SK-N-SH (cell line): Measurements from ENCODE around the gene EIF2B4. TPM values are rescaled to one million over a fixed set of nuclear protein-coding genes. Genes with fewer than 3 reads are reported as not detected.

Experiments used
- CTCF ChIA-PET: fragments of 300-600, 350-600 bp; formaldehyde crosslinking; extraction: SDS; loops from one replicate; lab custom pipeline; 2021; lab: Yijun Ruan, JAX
- POLR2A ChIA-PET: fragments of 350-600 bp; sonication (Branson Sonifier 250); formaldehyde crosslinking; extraction: SDS; loops from one replicate; lab custom pipeline; 2020; ENCODE audit warnings: antibody characterized with exemption, inconsistent platforms; lab: Yijun Ruan, JAX
- DNase-seq: peaks from one replicate; pipeline ENCODE4 v3.0.0; 2012
- H2AFZ ChIP-seq: fragments of 200-600 bp; sonication (generic); 2 replicates; pipeline ENCODE4 v1.8.1; 2016; ENCODE audit warnings: antibody characterized with exemption, mild to moderate bottlenecking, low read depth
- H3F3A ChIP-seq: fragments of 200-600 bp; sonication (generic); replicated peaks from 2 replicates; pipeline ENCODE3; 2016; ENCODE audit warnings: antibody characterized with exemption, mild to moderate bottlenecking; ENCODE audit not compliant: insufficient read depth
- H3K27ac ChIP-seq, 2 experiments: fragments of 200-500 bp in 1 of 2; fragments of 200-600 bp in 1 of 2; sonication (Bioruptor generic) in 1 of 2; sonication (generic), shearing (Covaris generic) in 1 of 2; 2 replicates each; pipeline versions ENCODE4 v1.5.1 to v1.6.1; 2014 to 2016; ENCODE audit warnings: low read depth in 2 of 2, inconsistent platforms in 1 of 2, low read length in 1 of 2, mild to moderate bottlenecking in 1 of 2, mixed read lengths in 1 of 2
- H3K27me3 ChIP-seq: fragments of 200-600 bp; sonication (generic), shearing (Covaris generic); 2 replicates; pipeline ENCODE4 v1.6.1; 2016; ENCODE audit warnings: mixed run types; ENCODE audit not compliant: insufficient read depth
- H3K36me3 ChIP-seq, 2 experiments: fragments of 200-500 bp in 1 of 2; fragments of 200-600 bp in 1 of 2; sonication (Bioruptor generic) in 1 of 2; sonication (generic) in 1 of 2; replicated peaks in 1 of 2; 2 replicates each; pipeline versions ENCODE3 to v1.5.1; 2014 to 2016; ENCODE audit warnings: low read length in 1 of 2, mild to moderate bottlenecking in 1 of 2; ENCODE audit not compliant: insufficient read depth in 2 of 2, control insufficient read depth in 1 of 2
- H3K4me1 ChIP-seq, 2 experiments: fragments of 200-500 bp in 1 of 2; fragments of 200-600 bp in 1 of 2; sonication (Bioruptor generic) in 1 of 2; sonication (generic), shearing (Covaris generic) in 1 of 2; 2 replicates each; pipeline versions ENCODE4 v1.5.1 to v1.6.1; 2014 to 2016; ENCODE audit warnings: low read depth in 1 of 2, low read length in 1 of 2, mixed run types in 1 of 2; ENCODE audit not compliant: insufficient read depth in 2 of 2, control insufficient read depth in 1 of 2
- H3K4me2 ChIP-seq: fragments of 200-600 bp; sonication (generic), shearing (Covaris generic); 2 replicates; pipeline ENCODE4 v1.6.1; 2017; ENCODE audit warnings: mixed run types
- H3K4me3 ChIP-seq, 2 experiments: fragments of 200-500 bp in 1 of 2; fragments of 200-600 bp in 1 of 2; sonication (Bioruptor generic) in 1 of 2; sonication (generic), shearing (Covaris generic) in 1 of 2; 2 replicates each; pipeline versions ENCODE4 v1.5.1 to v1.8.1; 2014 to 2016; ENCODE audit warnings: low read depth in 2 of 2, inconsistent platforms in 1 of 2, low read length in 1 of 2, mild to moderate bottlenecking in 1 of 2, mixed read lengths in 1 of 2, moderate library complexity in 1 of 2
- H3K79me2 ChIP-seq: fragments of 200-600 bp; sonication (generic); 2 replicates; pipeline ENCODE4 v1.8.1; 2017; ENCODE audit warnings: mild to moderate bottlenecking; ENCODE audit not compliant: insufficient read depth
- H3K9ac ChIP-seq: fragments of 200-600 bp; sonication (generic); 2 replicates; pipeline ENCODE4 v1.6.1; 2017; ENCODE audit warnings: mixed run types
- H3K9me2 ChIP-seq: fragments of 200-600 bp; sonication (generic); 2 replicates; pipeline ENCODE4 v1.6.1; 2017; ENCODE audit warnings: mixed run types
- H3K9me3 ChIP-seq: fragments of 200-600 bp; sonication (generic); 2 replicates; pipeline ENCODE4 v1.6.1; 2017; ENCODE audit warnings: mixed run types, mild to moderate bottlenecking, moderate library complexity
- H4K20me1 ChIP-seq: fragments of 200-600 bp; sonication (generic); 2 replicates; pipeline ENCODE4 v1.6.1; 2017; ENCODE audit warnings: mild to moderate bottlenecking, mixed run types; ENCODE audit not compliant: insufficient read depth
- CHD2 ChIP-seq: fragments of 150-350 bp; IDR thresholded peaks from 2 replicates; pipeline ENCODE4 v1.6.1; 2018; ENCODE audit warnings: low read length; ENCODE audit not compliant: partially characterized antibody
- EZH2phosphoT487 ChIP-seq: fragments of 200-600 bp; sonication (generic); IDR thresholded peaks from 2 replicates; pipeline ENCODE4 v1.6.1; 2017; ENCODE audit warnings: low read depth, mixed run types, mild to moderate bottlenecking, antibody characterized with exemption, moderate library complexity, borderline replicate concordance
- GABPA ChIP-seq: IDR thresholded peaks from 2 replicates; pipeline ENCODE4 v1.4.0; 2012; ENCODE audit warnings: low read depth, mild to moderate bottlenecking
- PBX3 ChIP-seq: IDR thresholded peaks from 2 replicates; pipeline ENCODE4; 2012
- POLR2AphosphoS5 ChIP-seq: IDR thresholded peaks from 2 replicates; pipeline ENCODE4 v1.6.1; 2012; ENCODE audit warnings: low read depth, low read length
- RFX5 ChIP-seq: IDR thresholded peaks from 2 replicates; pipeline ENCODE4 v1.6.1; 2012; ENCODE audit warnings: mild to moderate bottlenecking, improper control_type of control experiment, low read length
- RXRA ChIP-seq: IDR thresholded peaks from 2 replicates; pipeline ENCODE4 v1.4.0; 2012; ENCODE audit warnings: low read depth, mild to moderate bottlenecking, borderline replicate concordance
- WGBS: methylation state at CpG from one replicate; pipeline ENCODE4 v1.1.6; 2017; ENCODE audit warnings: low lambda C conversion rate; 5-methylcytosine and 5-hydroxymethylcytosine counted together
- polyA plus RNA-seq, 3 experiments: library from polyadenylated mRNA; depleted of rRNA; stranded (reverse); fragments of >200 nt; gene quantifications; 2 replicates each; pipeline ENCODE4 v1.2.3, GENCODE V29; 2012

The EIF2B4 gene
- polyA plus RNA-seq, 1 of the 3 experiments (the other 2 are of a cell fraction), result 51.7 TPM

- TF ChIP-seq PBX3, result no peak
These were observed 22.5 kb downstream of the EIF2B4 start (continued) for GRCh38 chr2:27347641-27348040.

- TF ChIP-seq GABPA (no peak), RFX5 (no peak)
- DNase-seq, result no peak
- no peaks in the 10 kb centered on the region for H4K20me1 ChIP-seq
- no peak overlapping the region for H3K27ac ChIP-seq
- no peak overlapping the region for H3K4me3 ChIP-seq
- ChIA-PET POLR2A (interaction anchor here (0.8 to 2.3 kb wide), 3 partner anchors 12 to 21 kb away, joined by 3 to 6 read pairs (median 4); partner anchors contain the start of gene MPV17), CTCF (interaction anchor here (1.0 to 1.6 kb wide), 2 partner anchors 33 to 57 kb away, joined by 3 to 7 read pairs; no protein-coding TSS in a partner anchor)
- no peaks in the 10 kb centered on the region for H3K9me3 ChIP-seq
- H3F3A ChIP-seq, result no peaks in the 10 kb centered on the region
- H3K4me1 ChIP-seq, result no peaks in the 10 kb centered on the region
- WGBS, result 94% methylated on average over 7 of the region's 7 CpGs
- no peak overlapping the region for H2AFZ ChIP-seq
- H3K36me3 ChIP-seq, result peaks cover 43 to 78% of the 10 kb centered on the region in 2 experiments
- no peaks in the 10 kb centered on the region for H3K9me2 ChIP-seq
- H3K4me2 ChIP-seq, result no peak overlapping the region
- no peak overlapping the region for H3K9ac ChIP-seq
- H3K79me2 ChIP-seq, result no peaks in the 10 kb centered on the region
- no peaks in the 10 kb centered on the region for H3K27me3 ChIP-seq
These were observed 34.0 kb downstream of the EIF2B4 start for GRCh38 chr2:27336173-27336572.

GRCh38 chr2:27335311-27335710 is 34.8 kb downstream of the EIF2B4 start:
- CTCF ChIA-PET, result interaction anchor here (1.1 kb wide), 1 partner anchor 55 kb away, joined by 4 read pairs; no protein-coding TSS in a partner anchor
- POLR2A ChIA-PET, result interaction anchor here (1.0 to 2.3 kb wide), 3 partner anchors 9 to 13 kb away, joined by 4 to 6 read pairs (median 4); partner anchors contain the start of gene MPV17

GRCh38 chr2:27324720-27325119 is 45.4 kb downstream of the EIF2B4 start:
- peaks cover 13% of the 10 kb centered on the region for H3F3A ChIP-seq
- H3K27me3 ChIP-seq, result no peaks in the 10 kb centered on the region
- TF ChIP-seq EZH2phosphoT487, result no peak
- no peaks in the 10 kb centered on the region for H3K9me3 ChIP-seq
- peaks cover 20% of the 10 kb centered on the region; the same call in 1 of the 2 replicates for H3K79me2 ChIP-seq
- CTCF ChIA-PET, result interaction anchor here (1.0 to 2.8 kb wide), 4 partner anchors 16 to 45 kb away, joined by 3 to 13 read pairs (median 4); partner anchors contain the start of genes EIF2B4 and UCN
- H3K4me1 ChIP-seq, result peaks cover 9 to 23% of the 10 kb centered on the region in 2 experiments; a peak in 3 of 4 replicates
- peaks cover 13 to 39% of the 10 kb centered on the region in 2 experiments for H3K36me3 ChIP-seq
- no peak overlapping the region for H3K27ac ChIP-seq
- 93% methylated on average over 5 of the region's 5 CpGs for WGBS
- DNase-seq, result no peak
- no peaks in the 10 kb centered on the region for H3K9me2 ChIP-seq
- H4K20me1 ChIP-seq, result no peaks in the 10 kb centered on the region
- no peak overlapping the region for H3K4me2 ChIP-seq
- no peak overlapping the region for H2AFZ ChIP-seq
- POLR2A ChIA-PET, result interaction anchor here (0.5 to 1.0 kb wide), 2 partner anchors 9 to 161 kb away, joined by 3 read pairs; no protein-coding TSS in a partner anchor
- H3K4me3 ChIP-seq, result no peak overlapping the region
- H3K9ac ChIP-seq, result no peak overlapping the region

More at GRCh38 chr2:27335311-27335710, 34.8 kb downstream of the EIF2B4 start:
- H3K4me2 ChIP-seq, result no peak overlapping the region
- no peaks in the 10 kb centered on the region for H3K79me2 ChIP-seq
- no peak for DNase-seq
- no peaks in the 10 kb centered on the region for H4K20me1 ChIP-seq
- WGBS, result 92% methylated on average over 2 of the region's 3 CpGs
- no peaks in the 10 kb centered on the region for H3K4me1 ChIP-seq
- no peaks in the 10 kb centered on the region for H3K27me3 ChIP-seq
- peaks cover 43 to 69% of the 10 kb centered on the region in 2 experiments for H3K36me3 ChIP-seq
- no peaks in the 10 kb centered on the region for H3F3A ChIP-seq
- H3K9me3 ChIP-seq, result no peaks in the 10 kb centered on the region
- H2AFZ ChIP-seq, result no peak overlapping the region
- H3K9ac ChIP-seq, result no peak overlapping the region
- no peak overlapping the region for H3K27ac ChIP-seq
- TF ChIP-seq EZH2phosphoT487 (no peak), CHD2 (no peak), RXRA (no peak), POLR2AphosphoS5 (no peak)
- no peaks in the 10 kb centered on the region for H3K9me2 ChIP-seq
- H3K4me3 ChIP-seq, result no peak overlapping the region
